HCT116 (cell line): ENCODE results near the gene MYH15. TPM values are rescaled to one million over a fixed set of nuclear protein-coding genes. Genes with fewer than 3 reads are reported as not detected.

ENCODE experiments used
- ATAC-seq: fragments of 200-7000 bp; cut with Tn5 transposase; 2 replicates; pipeline ENCODE4 v1.9.1; 2020; ENCODE audit warnings: mild to moderate bottlenecking, moderate library complexity
- BruUV-seq: library from RNA; stranded (reverse); fragments of 400-500 nt; replicated peaks from 2 replicates; lab custom pipeline; 2021; lab: Mats Ljungman, UMichigan
- CTCF ChIA-PET: fragments of 300-600 bp; sonication (Branson Sonifier 250); formaldehyde crosslinking; loops from one replicate; lab custom pipeline; 2021; ENCODE audit warnings: antibody characterized with exemption; lab: Charles Lee
- POLR2A ChIA-PET: fragments of 300-600, 350-600 bp; sonication (Branson Sonifier 250); formaldehyde crosslinking; loops from one replicate; lab custom pipeline; 2021; ENCODE audit warnings: antibody characterized with exemption; lab: Charles Lee
- RAD21 ChIA-PET, 2 experiments: fragments of 300-600 bp; sonication (Branson Sonifier 250); formaldehyde crosslinking; loops; one replicate each; lab custom pipeline; 2023; ENCODE audit warnings: low total read pairs in 2 of 2; ENCODE audit not compliant: uncharacterized antibody in 2 of 2, unreplicated experiment in 2 of 2, low non-redundant PET in 1 of 2; lab: Charles Lee
- DNase-seq: peaks from one replicate; pipeline ENCODE4 v3.0.0-alpha.2; 2010; ENCODE audit warnings: low read depth, low spot score
- H2AFZ ChIP-seq: fragments of 200-600 bp; shearing (Covaris generic), sonication (generic); 2 replicates; pipeline ENCODE4 v1.6.1; 2017; ENCODE audit warnings: low read depth, mixed run types, mixed read lengths, antibody characterized with exemption, low read length; ENCODE audit not compliant: poor library complexity, severe bottlenecking
- H3K27ac ChIP-seq: 2 replicates; pipeline ENCODE4 v1.5.1; 2012; ENCODE audit warnings: low read depth, low read length
- H3K27me3 ChIP-seq: fragments of 200-600 bp; sonication (generic); 2 replicates; pipeline ENCODE4 v1.6.1; 2016; ENCODE audit warnings: mixed run types, low read length, mixed read lengths; ENCODE audit not compliant: insufficient read depth
- H3K36me3 ChIP-seq, 2 experiments: fragments of 200-500 bp in 1 of 2; fragments of 200-600 bp in 1 of 2; sonication (Bioruptor generic) in 1 of 2; sonication (generic) in 1 of 2; 2 replicates each; pipeline versions ENCODE4 v1.5.1 to v1.6.1; 2014 to 2016; ENCODE audit warnings: low read length in 2 of 2, inconsistent platforms in 1 of 2, mixed read lengths in 1 of 2, mixed run types in 1 of 2; ENCODE audit not compliant: insufficient read depth in 2 of 2, control insufficient read depth in 1 of 2
- H3K4me1 ChIP-seq, 2 experiments: fragments of 200-600 bp in 1 of 2; sonication (generic) in 1 of 2; 2 replicates each; pipeline versions ENCODE4 v1.5.1 to v1.6.1; 2012 to 2017; ENCODE audit warnings: low read length in 2 of 2, inconsistent platforms in 1 of 2, mild to moderate bottlenecking in 1 of 2, mixed read lengths in 1 of 2, mixed run types in 1 of 2, moderate library complexity in 1 of 2; ENCODE audit not compliant: insufficient read depth in 2 of 2, control insufficient read depth in 1 of 2
- H3K4me2 ChIP-seq: fragments of 200-600 bp; sonication (generic); 2 replicates; pipeline ENCODE4 v1.6.1; 2017; ENCODE audit warnings: mixed run types, low read length, mixed read lengths
- H3K4me3 ChIP-seq, 2 experiments: fragments of 200-600 bp in 1 of 2; sonication (generic) in 1 of 2; replicated peaks in 1 of 2; 2 replicates each; pipeline ENCODE4 v1.5.1; 2011 to 2016; ENCODE audit warnings: low read length in 2 of 2, control low read depth in 1 of 2, low read depth in 1 of 2, mild to moderate bottlenecking in 1 of 2, mixed read lengths in 1 of 2, mixed run types in 1 of 2
- H3K79me2 ChIP-seq: fragments of 200-600 bp; sonication (generic); 2 replicates; pipeline ENCODE4 v1.6.1; 2017; ENCODE audit warnings: mild to moderate bottlenecking, mixed run types, low read length, moderate library complexity, mixed read lengths; ENCODE audit not compliant: insufficient read depth
- H3K9ac ChIP-seq: fragments of 200-600 bp; sonication (generic); 2 replicates; pipeline ENCODE4 v1.6.1; 2016; ENCODE audit warnings: low read length, mixed read lengths
- H3K9me2 ChIP-seq: fragments of 200-600 bp; sonication (generic), shearing (Covaris generic); 2 replicates; pipeline ENCODE4 v1.6.1; 2017; ENCODE audit warnings: mixed run types, mild to moderate bottlenecking, moderate library complexity; ENCODE audit not compliant: insufficient read depth
- H3K9me3 ChIP-seq, 2 experiments: fragments of 200-500 bp in 1 of 2; fragments of 200-600 bp in 1 of 2; sonication (Bioruptor generic) in 1 of 2; sonication (generic) in 1 of 2; 2 replicates each; pipeline ENCODE4 v1.6.1; 2014 to 2017; ENCODE audit warnings: low read length in 2 of 2, mixed read lengths in 2 of 2, inconsistent platforms in 1 of 2, low read depth in 1 of 2, mild to moderate bottlenecking in 1 of 2, mixed run types in 1 of 2, moderate library complexity in 1 of 2; ENCODE audit not compliant: control insufficient read depth in 1 of 2, insufficient read depth in 1 of 2
- H4K20me1 ChIP-seq: fragments of 200-600 bp; sonication (generic), shearing (Covaris generic); 2 replicates; pipeline ENCODE4 v1.6.1; 2017; ENCODE audit warnings: mixed run types, mild to moderate bottlenecking, moderate library complexity; ENCODE audit not compliant: insufficient read depth
- CBX3 ChIP-seq: IDR thresholded peaks from 2 replicates; pipeline ENCODE4 v1.6.1; 2012; ENCODE audit warnings: low read depth
- EGR1 ChIP-seq: IDR thresholded peaks from 2 replicates; pipeline ENCODE4 v1.6.1; 2012; ENCODE audit warnings: low read depth
- EZH2 ChIP-seq: fragments of 200-600 bp; sonication (generic); IDR thresholded peaks from 2 replicates; pipeline ENCODE4 v1.6.1; 2017; ENCODE audit warnings: antibody characterized with exemption, mixed run types
- FOSL1 ChIP-seq: IDR thresholded peaks from 2 replicates; pipeline ENCODE4 v1.6.1; 2012; ENCODE audit warnings: low read depth
- RAD21 ChIP-seq: IDR thresholded peaks from 2 replicates; pipeline ENCODE4 v1.6.1; 2012; ENCODE audit warnings: low read depth, mild to moderate bottlenecking
- SIN3A ChIP-seq: IDR thresholded peaks from 2 replicates; pipeline ENCODE4 v1.6.1; 2012; ENCODE audit warnings: low read depth
- YY1 ChIP-seq: IDR thresholded peaks from 2 replicates; pipeline ENCODE4 v1.6.1; 2011; ENCODE audit warnings: low read length, low read depth, moderate library complexity, mild to moderate bottlenecking; ENCODE audit not compliant: insufficient replicate concordance; ENCODE audit errors: extremely low read depth
- ZFX ChIP-seq: fragments of 450-650 bp; IDR thresholded peaks from 2 replicates; pipeline ENCODE4 v1.6.1; 2017
- intact Hi-C: fragments of 100-400 bp; cut with micrococcal nuclease; formaldehyde crosslinking; loops from 2 replicates; pipeline ENCODE4 v1.10.0; 2022
- total RNA-seq: library from RNA; stranded (reverse); gene quantifications from one replicate; pipeline ENCODE4 v1.2.1, GENCODE V29; 2021; ENCODE audit not compliant: unreplicated experiment
- TF ChIP-seq, protein P1 (sequence below): IDR thresholded peaks from 2 replicates; pipeline ENCODE4 v1.6.1; 2012; ENCODE audit warnings: low read depth

Gene MYH15
- total RNA-seq, 1 experiment from 2014 or later: 11.2 TPM

DNA sequence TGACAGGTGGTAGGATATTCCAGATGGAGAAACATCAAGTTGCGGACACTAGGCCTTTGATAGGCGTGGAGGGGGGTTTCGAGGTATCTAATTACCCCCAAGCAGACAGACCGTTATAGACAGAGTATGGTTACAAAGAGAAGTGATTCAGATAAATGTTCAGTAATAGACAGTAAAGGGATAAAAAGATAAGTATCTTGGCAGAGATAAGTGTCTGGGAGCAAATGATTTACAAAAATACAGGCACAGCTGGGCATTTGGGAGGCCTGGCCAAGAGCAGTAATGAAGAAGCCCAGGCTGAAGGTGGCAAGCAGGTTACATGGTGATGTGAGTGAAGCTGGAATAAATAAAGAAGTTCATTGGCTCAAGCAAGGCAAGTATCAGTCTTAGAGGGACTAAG, 659 bp upstream of the MYH15 start:
- CTCF ChIA-PET: no interaction called here
- DNase-seq (no peak), ATAC-seq (no peak)
- BruUV-seq: no TSS peak
- Histone ChIP-seq H3K9ac (no peak overlapping the region), H4K20me1 (no peaks in the 10 kb centered on the region), H3K9me3 (no peaks in the 10 kb centered on the region), H3K4me2 (no peak overlapping the region), H3K4me1 (no peaks in the 10 kb centered on the region), H3K36me3 (no peaks in the 10 kb centered on the region), H3K79me2 (no peaks in the 10 kb centered on the region), H3K9me2 (no peaks in the 10 kb centered on the region), H3K4me3 (no peak overlapping the region), H3K27me3 (no peaks in the 10 kb centered on the region), H3K27ac (no peak overlapping the region), H2AFZ (no peak overlapping the region)
- TF ChIP-seq ZFX: no peak
- no peak for TF ChIP-seq EZH2
- no peak for TF ChIP-seq FOSL1
- TF ChIP-seq, protein P1, sequence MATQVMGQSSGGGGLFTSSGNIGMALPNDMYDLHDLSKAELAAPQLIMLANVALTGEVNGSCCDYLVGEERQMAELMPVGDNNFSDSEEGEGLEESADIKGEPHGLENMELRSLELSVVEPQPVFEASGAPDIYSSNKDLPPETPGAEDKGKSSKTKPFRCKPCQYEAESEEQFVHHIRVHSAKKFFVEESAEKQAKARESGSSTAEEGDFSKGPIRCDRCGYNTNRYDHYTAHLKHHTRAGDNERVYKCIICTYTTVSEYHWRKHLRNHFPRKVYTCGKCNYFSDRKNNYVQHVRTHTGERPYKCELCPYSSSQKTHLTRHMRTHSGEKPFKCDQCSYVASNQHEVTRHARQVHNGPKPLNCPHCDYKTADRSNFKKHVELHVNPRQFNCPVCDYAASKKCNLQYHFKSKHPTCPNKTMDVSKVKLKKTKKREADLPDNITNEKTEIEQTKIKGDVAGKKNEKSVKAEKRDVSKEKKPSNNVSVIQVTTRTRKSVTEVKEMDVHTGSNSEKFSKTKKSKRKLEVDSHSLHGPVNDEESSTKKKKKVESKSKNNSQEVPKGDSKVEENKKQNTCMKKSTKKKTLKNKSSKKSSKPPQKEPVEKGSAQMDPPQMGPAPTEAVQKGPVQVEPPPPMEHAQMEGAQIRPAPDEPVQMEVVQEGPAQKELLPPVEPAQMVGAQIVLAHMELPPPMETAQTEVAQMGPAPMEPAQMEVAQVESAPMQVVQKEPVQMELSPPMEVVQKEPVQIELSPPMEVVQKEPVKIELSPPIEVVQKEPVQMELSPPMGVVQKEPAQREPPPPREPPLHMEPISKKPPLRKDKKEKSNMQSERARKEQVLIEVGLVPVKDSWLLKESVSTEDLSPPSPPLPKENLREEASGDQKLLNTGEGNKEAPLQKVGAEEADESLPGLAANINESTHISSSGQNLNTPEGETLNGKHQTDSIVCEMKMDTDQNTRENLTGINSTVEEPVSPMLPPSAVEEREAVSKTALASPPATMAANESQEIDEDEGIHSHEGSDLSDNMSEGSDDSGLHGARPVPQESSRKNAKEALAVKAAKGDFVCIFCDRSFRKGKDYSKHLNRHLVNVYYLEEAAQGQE: no peak
- TF ChIP-seq EGR1: no peak
- no peak for TF ChIP-seq SIN3A
- TF ChIP-seq RAD21: no peak
- no peak for TF ChIP-seq YY1
- no peak for TF ChIP-seq CBX3
- RAD21 ChIA-PET: no interaction called here
- POLR2A ChIA-PET: no interaction called here
- intact Hi-C loops: no loop called here
